ENCODE data around the gene SLC16A13.

The SLC16A13 gene

GRCh38 chr17:7016418-7016817 is 19.4 kb upstream of the SLC16A13 start:
- H3K79me2 ChIP-seq (ENCODE audit: insufficient read depth, low read depth) = peaks cover 7% of the 10 kb centered on the region; the same call in 1 of the 2 replicates
- no peak for TF ChIP-seq CTCF (conservative IDR thresholded peaks at IDR 0.05; ENCODE audit: low read depth, low read length)
- H3K4me1 ChIP-seq (ENCODE audit: low read depth, poor library complexity, severe bottlenecking) = peaks cover 36% of the 10 kb centered on the region
- peak overlapping the region; percentile 87; the same call in 1 of the 2 replicates for H3K9ac ChIP-seq
- H2AFZ ChIP-seq (ENCODE audit: low read depth) = no peak overlapping the region
- no peaks in the 10 kb centered on the region for H3K27me3 ChIP-seq (ENCODE audit: insufficient read depth, low read depth)
- H3K4me2 ChIP-seq = peak overlapping the region; percentile 51
- no peak overlapping the region for H3K4me3 ChIP-seq (IDR thresholded peaks at IDR 0.05; ENCODE audit: insufficient read depth, low read depth, low read length)
- no peaks in the 10 kb centered on the region for H3K36me3 ChIP-seq (ENCODE audit: insufficient read depth)
- peak overlapping the region; percentile 96 for H3K27ac ChIP-seq
- H4K20me1 ChIP-seq (ENCODE audit: insufficient read depth) = no peaks in the 10 kb centered on the region

GRCh38 chr17:7016886-7017826 is 18.7 kb upstream of the SLC16A13 start:
- H3K27ac ChIP-seq = peak overlapping the region; percentile 96

GRCh38 chr17:7017827-7018200 is 18.0 kb upstream of the SLC16A13 start:
- Histone ChIP-seq H3K4me1 (ENCODE audit: low read depth, poor library complexity, severe bottlenecking) (peaks cover 41% of the 10 kb centered on the region), H3K4me2 (0 out of 2 replicates have a peak overlapping the region, but pooled peaks have one; percentile 17), H3K79me2 (ENCODE audit: insufficient read depth, low read depth) (peaks cover 2% of the 10 kb centered on the region; the same call in 1 of the 2 replicates), H3K9ac (no peak overlapping the region; the same call in 1 of the 2 replicates), H3K27ac (peak overlapping the region; percentile 96), H3K36me3 (ENCODE audit: insufficient read depth) (no peaks in the 10 kb centered on the region), H3K27me3 (ENCODE audit: insufficient read depth, low read depth) (no peaks in the 10 kb centered on the region), H3K4me3 (IDR thresholded peaks at IDR 0.05; ENCODE audit: insufficient read depth, low read depth, low read length) (no peak overlapping the region), H2AFZ (ENCODE audit: low read depth) (no peak overlapping the region), H4K20me1 (ENCODE audit: insufficient read depth) (no peaks in the 10 kb centered on the region)
- TF ChIP-seq CTCF (conservative IDR thresholded peaks at IDR 0.05; ENCODE audit: low read depth, low read length) = no peak

More at GRCh38 chr17:7016886-7017826, 18.7 kb upstream of the SLC16A13 start:
- Histone ChIP-seq H2AFZ (ENCODE audit: low read depth) (no peak overlapping the region), H3K36me3 (ENCODE audit: insufficient read depth) (no peaks in the 10 kb centered on the region), H3K79me2 (ENCODE audit: insufficient read depth, low read depth) (peaks cover 7% of the 10 kb centered on the region; the same call in 1 of the 2 replicates), H3K4me2 (peak overlapping the region; percentile 51; the same call in 1 of the 2 replicates), H4K20me1 (ENCODE audit: insufficient read depth) (no peaks in the 10 kb centered on the region), H3K4me1 (ENCODE audit: low read depth, poor library complexity, severe bottlenecking) (peaks cover 38% of the 10 kb centered on the region), H3K4me3 (IDR thresholded peaks at IDR 0.05; ENCODE audit: insufficient read depth, low read depth, low read length) (no peak overlapping the region), H3K27me3 (ENCODE audit: insufficient read depth, low read depth) (no peaks in the 10 kb centered on the region), H3K9ac (no peak overlapping the region; the same call in 1 of the 2 replicates)
- TF ChIP-seq CTCF (conservative IDR thresholded peaks at IDR 0.05; ENCODE audit: low read depth, low read length) = no peak

- H3K36me3 ChIP-seq (ENCODE audit: insufficient read depth) = no peaks in the 10 kb centered on the region
- no peak overlapping the region for H3K4me2 ChIP-seq
- H3K4me3 ChIP-seq (IDR thresholded peaks at IDR 0.05; ENCODE audit: insufficient read depth, low read depth, low read length) = no peak overlapping the region
- peaks cover 41% of the 10 kb centered on the region for H3K4me1 ChIP-seq (ENCODE audit: low read depth, poor library complexity, severe bottlenecking)
- H4K20me1 ChIP-seq (ENCODE audit: insufficient read depth) = no peaks in the 10 kb centered on the region
- no peaks in the 10 kb centered on the region for H3K79me2 ChIP-seq (ENCODE audit: insufficient read depth, low read depth)
- H3K27me3 ChIP-seq (ENCODE audit: insufficient read depth, low read depth) = no peaks in the 10 kb centered on the region
- H3K9ac ChIP-seq = no peak overlapping the region; the same call in 1 of the 2 replicates
- no peak overlapping the region for H2AFZ ChIP-seq (ENCODE audit: low read depth)
- peak overlapping the region; percentile 96 for H3K27ac ChIP-seq
- TF ChIP-seq CTCF (conservative IDR thresholded peaks at IDR 0.05; ENCODE audit: low read depth, low read length) = no peak
These were observed 17.4 kb upstream of the SLC16A13 start for GRCh38 chr17:7018331-7018964.

All from KMS-11 (cell line).